RCC 7860 (cell line): ENCODE results near the gene IMMT.
A peak's percentile ranks its signal among the peaks of the same experiment; 100 is the strongest.

ENCODE experiments used
- DNase-seq: peaks from one replicate; pipeline ENCODE4 v3.0.0-alpha.2; 2015; ENCODE audit warnings: low spot score
- FAIRE-seq: peaks from 2 replicates; lab custom pipeline; 2012; peaks lifted over from hg19 to GRCh38; lab: Jason Lieb, UNC

The IMMT gene

DNA sequence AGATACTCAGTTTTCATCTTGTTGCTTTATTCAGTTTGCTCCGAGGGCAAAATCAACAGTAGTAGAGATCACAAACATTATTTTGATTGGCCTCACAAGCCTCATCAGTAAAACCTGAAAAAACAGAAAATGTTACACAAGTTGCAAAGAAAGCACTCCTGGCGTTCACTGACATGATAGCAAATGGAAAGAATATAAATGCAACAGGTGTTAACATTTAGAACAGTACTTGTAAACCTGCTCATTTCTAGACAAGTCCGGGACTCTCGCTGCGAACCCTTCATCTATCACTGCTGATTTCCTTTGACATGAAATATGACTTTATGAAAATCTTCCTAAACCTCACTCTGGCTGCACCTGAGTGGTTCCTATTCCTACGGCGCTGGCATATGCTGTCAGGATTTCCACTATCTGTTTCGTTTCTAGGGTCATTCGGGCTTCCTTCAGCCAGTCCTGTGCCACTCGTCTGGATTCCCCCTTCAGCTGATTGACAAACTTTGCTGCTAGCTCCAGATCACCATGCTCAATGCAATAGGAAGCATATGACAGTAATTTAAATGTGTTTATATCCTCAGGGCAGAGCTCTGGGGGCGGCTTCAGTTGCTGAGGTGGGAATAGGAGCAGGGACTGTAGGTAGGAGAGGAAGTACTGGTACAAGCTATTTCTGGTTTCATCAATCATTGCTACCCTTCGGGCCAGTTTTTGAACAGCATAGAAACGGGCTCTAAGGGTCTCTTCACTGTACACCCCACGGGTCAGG, 51.2 kb downstream of the IMMT start:
- DNase-seq (no peak), FAIRE-seq (no peak)

DNA sequence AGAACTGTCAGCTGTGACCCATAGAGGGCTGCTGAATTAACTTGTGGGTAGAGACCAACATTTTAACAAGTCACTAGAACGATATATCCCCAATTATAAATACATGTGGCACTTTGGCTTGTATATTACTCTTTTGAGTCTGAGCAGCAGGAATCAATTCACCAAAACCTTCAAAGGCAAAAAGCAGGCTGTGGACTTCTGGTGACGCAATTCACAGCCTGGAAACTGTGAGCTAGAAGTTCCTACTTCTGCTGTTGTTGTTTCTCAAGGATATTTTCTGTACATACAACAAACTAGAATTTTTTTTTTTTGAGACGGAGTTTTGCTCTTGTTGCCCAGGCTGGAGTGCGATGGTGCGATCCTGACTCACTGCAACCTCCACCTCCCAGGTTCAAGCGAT, 52.0 kb downstream of the IMMT start:
- DNase-seq: no peak
- no peak for FAIRE-seq

- no peak for FAIRE-seq
Observed at GRCh38 chr2:86142436-86143257, 52.6 kb downstream of the IMMT start.

GRCh38 chr2:86140969-86141392, 54.3 kb downstream of the IMMT start:
- no peak for DNase-seq
- FAIRE-seq: no peak

More at GRCh38 chr2:86142436-86143257, 52.6 kb downstream of the IMMT start:
- DNase-seq: no peak

DNA sequence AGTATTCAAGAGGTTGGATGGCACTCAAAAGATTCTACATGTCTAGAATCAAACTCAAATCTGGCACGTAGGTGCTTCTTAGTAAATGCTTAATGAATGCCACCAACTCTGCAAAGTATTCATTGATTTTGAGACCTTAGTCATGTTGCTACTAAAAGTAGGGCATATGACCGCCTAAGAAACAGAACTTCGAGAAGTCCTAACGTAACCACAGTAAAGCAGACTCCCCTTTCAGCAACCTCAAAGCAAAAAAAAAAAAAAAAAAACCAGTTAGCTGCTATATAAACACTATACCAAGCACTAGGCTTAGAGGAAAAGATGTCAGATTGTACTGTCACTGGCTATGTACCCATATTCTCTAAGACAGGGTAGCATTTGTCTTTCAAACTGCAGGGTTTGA, 55.3 kb downstream of the IMMT start:
- FAIRE-seq: no peak
- DNase-seq: no peak

DNA sequence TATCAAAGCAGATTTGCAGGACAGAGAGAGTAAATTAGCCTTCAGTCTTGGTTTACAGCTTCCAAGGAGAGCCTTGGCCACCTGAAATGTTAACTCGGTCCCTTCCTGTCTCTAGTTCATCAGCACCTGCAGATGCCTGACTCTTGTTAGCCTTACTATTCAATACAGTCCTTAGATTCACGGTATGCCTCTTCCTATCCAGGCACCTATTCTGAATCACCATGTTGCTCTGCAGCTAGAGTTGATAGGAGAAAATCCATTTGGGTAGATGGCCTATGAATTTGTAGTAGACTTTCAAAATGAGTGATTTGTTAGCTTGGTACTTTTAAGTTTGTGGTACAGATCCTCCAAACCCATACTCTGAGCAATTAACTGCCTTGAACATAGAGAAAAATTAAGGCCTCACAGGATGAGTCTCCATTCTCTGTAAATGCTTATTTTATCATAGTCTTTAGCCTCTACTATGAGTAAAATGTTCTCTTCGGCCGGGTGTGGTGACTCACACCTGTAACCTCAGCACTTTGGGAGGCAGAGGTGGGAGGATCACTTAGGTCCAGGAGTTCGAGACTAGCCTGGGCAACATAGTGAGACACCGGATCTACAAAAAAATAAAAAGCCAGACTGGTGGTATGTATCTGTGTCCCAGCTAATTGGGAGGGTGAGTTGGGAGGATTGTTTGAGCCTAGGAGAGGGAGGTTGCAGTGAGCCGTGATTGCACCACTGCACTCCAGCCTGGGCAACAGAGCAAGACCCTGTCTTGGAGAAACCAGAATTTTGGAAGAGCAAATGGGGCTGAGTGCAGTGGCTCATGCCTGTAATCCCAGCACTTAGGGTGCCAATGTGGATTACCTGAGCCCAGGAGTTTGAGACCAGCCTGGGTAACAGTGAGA, 56.3 kb downstream of the IMMT start:
- FAIRE-seq (no peak), DNase-seq (no peak)

GRCh38 chr2:86136141-86136540, 59.1 kb downstream of the IMMT start:
- no peak for FAIRE-seq
- no peak for DNase-seq

DNA sequence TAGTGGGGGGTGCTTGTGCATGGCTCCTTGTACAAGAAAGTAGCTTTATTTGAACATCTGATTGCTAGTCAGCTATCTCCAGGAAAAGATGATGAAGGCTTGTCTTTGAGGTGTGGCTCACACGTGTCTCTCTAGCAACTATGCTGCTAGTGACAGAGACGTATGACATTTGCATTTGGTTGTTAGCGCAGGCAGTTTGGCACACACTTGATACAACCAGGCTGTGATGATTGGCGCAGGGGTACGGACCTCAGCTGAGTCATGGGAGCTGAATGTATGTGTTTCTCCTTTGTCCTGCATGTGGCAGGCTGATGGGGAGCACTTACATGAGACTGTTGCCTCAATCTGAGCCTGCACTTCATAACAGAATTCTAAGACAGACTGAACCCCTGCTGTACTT, 59.6 kb downstream of the IMMT start:
- FAIRE-seq (no peak), DNase-seq (no peak)

DNA sequence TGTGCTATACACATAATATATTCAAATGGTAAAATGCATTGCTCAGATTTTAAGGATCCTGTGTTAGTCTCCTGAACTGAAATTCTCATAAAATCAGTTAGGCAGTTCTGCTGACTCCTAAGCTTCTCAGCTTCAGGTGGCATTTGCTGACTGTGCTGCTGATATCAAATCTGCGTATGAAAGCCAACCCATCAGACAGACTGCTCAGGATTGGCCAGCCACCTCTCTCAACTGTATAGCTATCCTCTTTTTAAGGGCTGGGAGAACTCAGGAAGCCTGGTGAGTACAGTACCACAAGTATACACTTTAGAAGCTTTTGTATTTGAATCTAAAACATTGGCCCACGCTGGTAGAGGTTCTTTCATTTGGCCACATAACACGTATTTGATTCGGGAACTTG, 60.6 kb downstream of the IMMT start:
- no peak for DNase-seq

GRCh38 chr2:86124683-86125082, 70.6 kb downstream of the IMMT start:
- FAIRE-seq (no peak), DNase-seq (no peak)

More for the DNA sequence above, 60.6 kb downstream of the IMMT start:
- no peak for FAIRE-seq

DNA sequence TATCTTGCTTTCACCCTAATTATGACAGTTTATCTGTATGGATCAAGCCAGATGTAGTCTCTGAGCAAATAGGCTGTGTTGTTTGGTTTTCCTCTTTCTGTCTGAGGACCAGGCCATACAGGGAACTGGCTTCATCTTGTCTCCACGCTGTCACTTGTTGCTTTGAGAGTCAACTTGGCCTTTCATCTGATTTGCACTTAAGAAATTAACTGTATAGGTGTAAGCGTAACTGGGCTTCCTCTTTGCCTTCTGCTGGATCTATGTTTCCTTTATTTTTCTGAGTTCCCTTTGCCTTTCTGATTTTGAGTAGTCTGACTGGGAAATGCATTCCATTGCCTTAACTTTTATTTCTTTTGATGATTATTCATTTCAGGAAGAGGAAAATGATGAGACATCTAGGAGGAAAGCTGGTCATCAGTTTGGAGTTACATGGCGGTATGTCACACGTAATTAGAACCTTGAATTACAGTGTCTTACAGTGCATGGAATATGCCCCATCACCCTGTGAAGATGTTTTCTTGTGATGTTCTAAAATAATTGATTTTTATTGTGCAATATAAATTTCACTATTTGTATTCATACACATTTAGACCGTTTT, 71.8 kb downstream of the IMMT start:
- DNase-seq: no peak
- no peak for FAIRE-seq

- FAIRE-seq: no peak
- DNase-seq: no peak
Observed at GRCh38 chr2:86118130-86118529, 77.1 kb downstream of the IMMT start.

DNA sequence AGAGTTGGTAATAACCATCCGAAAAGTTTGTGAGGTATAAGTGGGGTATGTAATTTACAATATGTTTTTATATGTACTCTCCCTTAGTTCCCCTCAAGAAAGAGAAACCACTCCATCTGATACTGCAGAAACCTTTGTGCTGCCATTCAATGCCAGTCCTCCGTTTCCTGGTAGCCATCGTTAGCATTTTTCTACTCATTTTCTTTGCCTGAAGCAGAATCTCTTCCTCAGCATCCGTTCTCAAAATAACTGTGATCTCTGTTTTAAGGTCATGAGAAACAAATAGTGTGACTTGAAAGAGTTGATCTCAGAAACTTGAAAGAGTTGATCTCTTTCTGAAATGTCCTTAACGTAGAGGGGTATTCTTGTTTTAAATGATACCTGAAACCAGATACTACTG, 88.2 kb downstream of the IMMT start:
- FAIRE-seq (no peak), DNase-seq (no peak)

DNA sequence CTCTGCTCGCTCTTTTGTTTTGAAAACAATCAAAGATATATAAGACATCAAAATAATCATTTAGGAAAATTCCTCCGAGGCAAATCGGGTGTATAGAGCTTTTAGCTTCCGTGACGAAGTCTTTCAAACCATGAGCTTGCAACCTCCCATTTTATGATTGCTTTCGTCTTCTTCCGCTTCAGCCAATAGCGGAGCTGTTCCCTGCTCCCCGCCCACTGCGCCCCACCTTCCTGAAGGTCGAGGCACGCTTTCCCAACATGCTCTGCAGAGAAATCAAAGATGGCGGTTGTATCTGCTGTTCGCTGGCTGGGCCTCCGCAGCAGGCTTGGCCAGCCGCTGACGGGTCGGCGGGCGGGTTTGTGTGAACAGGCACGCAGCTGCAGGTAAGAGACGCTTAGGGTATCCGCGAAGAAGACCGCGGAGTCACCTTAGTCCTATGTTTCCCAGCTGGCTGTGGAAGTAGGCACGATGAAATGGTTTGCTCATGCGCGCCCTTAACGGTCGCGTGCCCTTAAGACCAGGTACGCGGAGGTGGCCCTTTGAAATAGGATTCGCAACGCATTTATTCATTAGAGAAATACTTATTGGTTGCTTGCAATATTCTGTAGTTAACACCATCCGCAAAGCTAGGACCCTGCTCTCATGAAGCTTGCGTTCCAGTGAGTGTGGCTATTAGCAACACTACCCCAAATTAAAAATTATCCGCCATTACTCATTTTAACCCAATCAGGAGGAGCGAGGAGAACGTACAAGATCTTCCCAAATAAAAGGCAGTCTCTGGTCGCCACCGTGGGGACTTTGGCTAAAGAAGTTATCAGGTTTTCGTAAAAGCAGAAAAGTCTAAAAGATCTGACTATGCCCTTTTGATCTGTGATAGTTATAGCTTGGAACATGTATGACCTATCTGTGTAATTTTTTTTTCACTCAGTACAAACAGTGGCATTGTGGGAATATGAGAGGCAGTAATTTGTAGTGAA, 89.0 kb downstream of the IMMT start, which contains the start of gene PTCD3:
TSS of gene PTCD3 (plus strand) at position 267 of the 977 bp plus-strand sequence. CDS start at position 280, 13 bp downstream.
- FAIRE-seq: peak; percentile 72

DNA sequence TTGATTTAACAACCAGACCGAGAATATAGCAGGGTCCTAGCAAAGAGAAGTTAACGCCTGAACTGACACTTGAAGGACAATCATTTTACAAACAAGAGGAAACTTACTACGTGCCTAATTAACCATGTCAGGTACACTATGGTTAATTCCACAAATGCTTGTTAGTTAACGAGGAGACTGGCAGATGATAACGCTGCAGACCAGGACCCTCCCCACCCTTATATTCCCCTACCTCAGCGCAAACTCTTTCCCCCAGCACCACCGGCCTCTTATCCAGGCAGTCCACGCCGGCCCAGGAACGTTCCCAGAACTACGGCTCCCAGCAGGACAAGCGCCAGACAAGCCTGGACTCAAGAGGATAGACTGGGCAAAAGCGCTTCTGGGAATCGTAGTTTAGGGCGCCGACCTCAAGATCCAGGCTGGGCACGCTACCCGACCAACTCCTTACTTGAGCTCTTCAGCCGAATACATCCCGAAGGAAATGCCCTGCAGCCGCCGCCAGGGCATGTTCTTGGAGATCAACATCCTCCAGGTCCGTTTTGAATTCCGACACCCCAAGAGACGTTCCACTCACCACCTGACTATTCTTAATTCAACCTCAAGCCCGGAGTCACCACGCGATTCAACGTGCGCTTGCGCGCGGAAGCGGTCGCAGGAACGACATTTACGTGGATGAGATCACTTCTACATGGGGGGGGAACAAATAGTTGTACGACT, 89.9 kb downstream of the IMMT start, which contains the start of gene POLR1A:
TSS of gene POLR1A (minus strand) at position 635 of the 717 bp plus-strand sequence. CDS start at position 525, 110 bp downstream.
- peak; percentile 78 for DNase-seq
- no peak for FAIRE-seq

More for the DNA sequence above, 89.0 kb downstream of the IMMT start, which contains the start of gene PTCD3:
- peak; percentile 85 for DNase-seq

DNA sequence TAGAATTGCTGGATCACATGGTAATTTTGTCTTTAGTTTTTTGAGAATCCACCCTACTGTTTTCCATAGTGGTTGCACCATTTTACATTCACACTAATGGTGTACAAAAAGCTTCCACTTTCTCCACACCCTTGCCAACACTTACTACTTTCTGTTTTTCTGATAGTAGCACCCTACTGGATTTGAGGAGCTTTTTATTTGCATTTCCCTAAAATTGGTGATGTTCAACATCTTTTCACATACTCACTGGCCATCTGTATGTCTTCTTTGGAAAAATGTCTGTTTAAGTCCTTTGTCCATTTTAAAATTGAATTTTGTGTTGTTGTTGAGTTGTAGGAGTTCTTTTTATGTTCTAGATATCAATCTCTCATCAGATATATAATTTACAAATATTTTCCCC, 93.1 kb downstream of the IMMT start:
- DNase-seq (no peak), FAIRE-seq (no peak)

- DNase-seq: no peak
- no peak for FAIRE-seq
Observed at GRCh38 chr2:86097913-86098312, 97.3 kb downstream of the IMMT start.

GRCh38 chr2:86097114-86097896, 98.0 kb downstream of the IMMT start:
- FAIRE-seq (no peak), DNase-seq (no peak)
